Smooth muscle cell (in vitro differentiated cells): ENCODE measurements around the gene MYT1. TPM values are rescaled to one million over a fixed set of nuclear protein-coding genes. Genes with fewer than 3 reads are reported as not detected.
"Not testable (repeated sequence)": the region's sequence is repeated elsewhere in the genome, so short reads cannot be mapped to it uniquely, and the experiment has no call there.

Experiments
- DNase-seq: peaks from one replicate; lab custom pipeline; 2025; ENCODE audit not compliant: unreplicated experiment; lab: John Stamatoyannopoulos, UW
- H2AFZ ChIP-seq: fragments of 200-600 bp; sonication (generic); 2 replicates; pipeline ENCODE4 v1.6.0; 2016; ENCODE audit warnings: antibody characterized with exemption, low read depth, mild to moderate bottlenecking
- H3F3A ChIP-seq: fragments of 200-600 bp; sonication (generic); 2 replicates; pipeline ENCODE4 v1.6.0; 2017; ENCODE audit warnings: antibody characterized with exemption, low read depth
- H3K27ac ChIP-seq: fragments of 200-600 bp; sonication (generic); 2 replicates; pipeline ENCODE4 v1.5.1; 2016; ENCODE audit warnings: low read depth, mild to moderate bottlenecking
- H3K27me3 ChIP-seq: fragments of 200-600 bp; sonication (generic); 2 replicates; pipeline ENCODE4 v1.6.1; 2016; ENCODE audit warnings: low read depth, mild to moderate bottlenecking
- H3K36me3 ChIP-seq: fragments of 200-600 bp; sonication (generic); 2 replicates; pipeline ENCODE4 v1.5.1; 2016; ENCODE audit warnings: low read depth
- H3K4me1 ChIP-seq: fragments of 200-600 bp; sonication (generic); 2 replicates; pipeline ENCODE4 v1.5.1; 2016; ENCODE audit warnings: low read depth
- H3K4me2 ChIP-seq: fragments of 200-600 bp; sonication (generic); 2 replicates; pipeline ENCODE4 v1.6.0; 2016; ENCODE audit warnings: mild to moderate bottlenecking
- H3K4me3 ChIP-seq: fragments of 200-600 bp; sonication (generic); 2 replicates; pipeline ENCODE4 v1.5.1; 2016; ENCODE audit warnings: mild to moderate bottlenecking
- H3K79me2 ChIP-seq: fragments of 200-600 bp; sonication (generic); 2 replicates; pipeline ENCODE4 v1.6.0; 2016; ENCODE audit warnings: low read depth, mild to moderate bottlenecking
- H3K9ac ChIP-seq: fragments of 200-600 bp; sonication (generic); 2 replicates; pipeline ENCODE4 v1.6.0; 2016; ENCODE audit warnings: low read depth
- H3K9me3 ChIP-seq: fragments of 200-600 bp; sonication (generic); replicated peaks from 2 replicates; pipeline ENCODE4 v1.5.1; 2016; ENCODE audit warnings: low read depth
- H4K20me1 ChIP-seq: fragments of 200-600 bp; sonication (generic); 2 replicates; pipeline ENCODE4 v1.6.0; 2016; ENCODE audit warnings: low read depth
- WGBS: methylation state at CpG from one replicate; pipeline ENCODE4 v1.1.7; 2016; ENCODE audit warnings: low lambda C conversion rate; 5-methylcytosine and 5-hydroxymethylcytosine counted together
- polyA plus RNA-seq: library from polyadenylated mRNA; unstranded; fragments of >200 nt; fragmentation: Nextera tagmentation; extraction: Ambion mirVana; gene quantifications from 2 replicates; pipeline ENCODE4 v1.2.1, GENCODE V29; 2016
- total RNA-seq: library from RNA; depleted of rRNA; stranded (reverse); fragments of >200 nt; gene quantifications from 2 replicates; pipeline ENCODE4 v1.2.3, GENCODE V29; 2014
- TF ChIP-seq, protein P1 (sequence below): fragments of 200-600 bp; sonication (generic); IDR thresholded peaks from 2 replicates; pipeline ENCODE4 v1.5.1; 2017; ENCODE audit warnings: borderline replicate concordance, mild to moderate bottlenecking, antibody characterized with exemption; ENCODE audit not compliant: insufficient read depth, poor library complexity, severe bottlenecking

Gene MYT1
- total and polyA plus RNA-seq, 2 experiments from 2014 or later = 0.09 TPM; not detected in 1

GRCh38 chr20:64116541-64117431 is 47.5 kb upstream of the MYT1 start:
- Histone ChIP-seq H3K4me2 (no peak overlapping the region), H3K79me2 (no peaks in the 10 kb centered on the region), H3K4me1 (no peaks in the 10 kb centered on the region), H3K27ac (no peak overlapping the region), H4K20me1 (no peaks in the 10 kb centered on the region), H3K4me3 (no peak overlapping the region), H3K9me3 (no peaks in the 10 kb centered on the region), H3K36me3 (no peaks in the 10 kb centered on the region), H3K9ac (no peak overlapping the region), H2AFZ (no peak overlapping the region), H3F3A (no peaks in the 10 kb centered on the region), H3K27me3 (peaks cover 7% of the 10 kb centered on the region)
- WGBS = 90% methylated on average over 17 of the region's 17 CpGs
- TF ChIP-seq, protein P1, sequence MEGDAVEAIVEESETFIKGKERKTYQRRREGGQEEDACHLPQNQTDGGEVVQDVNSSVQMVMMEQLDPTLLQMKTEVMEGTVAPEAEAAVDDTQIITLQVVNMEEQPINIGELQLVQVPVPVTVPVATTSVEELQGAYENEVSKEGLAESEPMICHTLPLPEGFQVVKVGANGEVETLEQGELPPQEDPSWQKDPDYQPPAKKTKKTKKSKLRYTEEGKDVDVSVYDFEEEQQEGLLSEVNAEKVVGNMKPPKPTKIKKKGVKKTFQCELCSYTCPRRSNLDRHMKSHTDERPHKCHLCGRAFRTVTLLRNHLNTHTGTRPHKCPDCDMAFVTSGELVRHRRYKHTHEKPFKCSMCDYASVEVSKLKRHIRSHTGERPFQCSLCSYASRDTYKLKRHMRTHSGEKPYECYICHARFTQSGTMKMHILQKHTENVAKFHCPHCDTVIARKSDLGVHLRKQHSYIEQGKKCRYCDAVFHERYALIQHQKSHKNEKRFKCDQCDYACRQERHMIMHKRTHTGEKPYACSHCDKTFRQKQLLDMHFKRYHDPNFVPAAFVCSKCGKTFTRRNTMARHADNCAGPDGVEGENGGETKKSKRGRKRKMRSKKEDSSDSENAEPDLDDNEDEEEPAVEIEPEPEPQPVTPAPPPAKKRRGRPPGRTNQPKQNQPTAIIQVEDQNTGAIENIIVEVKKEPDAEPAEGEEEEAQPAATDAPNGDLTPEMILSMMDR = no peak
- no peak for DNase-seq

DNA sequence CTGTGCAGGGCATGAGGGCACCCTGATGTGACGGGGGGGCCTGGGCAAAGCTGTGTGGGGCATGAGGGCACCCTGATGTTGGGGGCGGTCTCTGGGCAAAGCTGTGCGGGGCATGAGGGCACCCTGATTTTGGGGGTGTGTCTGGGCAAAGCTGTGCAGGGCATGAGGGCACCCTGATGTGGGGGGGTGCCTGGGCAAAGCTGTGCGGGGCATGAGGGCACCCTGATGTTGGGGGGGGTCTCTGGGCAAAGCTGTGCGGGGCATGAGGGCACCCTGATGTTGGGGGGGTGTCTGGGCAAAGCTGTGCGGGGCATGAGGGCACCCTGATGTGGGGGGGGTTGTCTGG is 46.8 kb upstream of the MYT1 start:
- H2AFZ ChIP-seq, H3K79me2 ChIP-seq: not testable (repeated sequence)
- H3K27me3 ChIP-seq = peaks cover 11% of the 10 kb centered on the region

GRCh38 chr20:64119301-64119680 is 45.0 kb upstream of the MYT1 start:
- no peaks in the 10 kb centered on the region for H3K79me2 ChIP-seq
- WGBS = 85% methylated on average over 8 of the region's 8 CpGs
- H3K27ac ChIP-seq = no peak overlapping the region
- H2AFZ ChIP-seq = no peak overlapping the region
- no peak overlapping the region for H3K4me3 ChIP-seq
- no peaks in the 10 kb centered on the region for H4K20me1 ChIP-seq
- H3K27me3 ChIP-seq = peaks cover 27% of the 10 kb centered on the region
- H3K9ac ChIP-seq = no peak overlapping the region
- no peak overlapping the region for H3K4me2 ChIP-seq
- no peaks in the 10 kb centered on the region for H3F3A ChIP-seq
- DNase-seq = no peak
- H3K36me3 ChIP-seq = no peaks in the 10 kb centered on the region
- H3K4me1 ChIP-seq = no peaks in the 10 kb centered on the region
- TF ChIP-seq, protein P1 = no peak
- no peaks in the 10 kb centered on the region for H3K9me3 ChIP-seq

More for the DNA sequence above, 46.8 kb upstream of the MYT1 start:
- H3K4me2 ChIP-seq, H3K9ac ChIP-seq, H3F3A ChIP-seq, H3K4me1 ChIP-seq, H3K36me3 ChIP-seq, DNase-seq, H3K27ac ChIP-seq, H3K9me3 ChIP-seq, H3K4me3 ChIP-seq, H4K20me1 ChIP-seq: not testable (repeated sequence)
- WGBS = 80% methylated on average over 1 of the region's 6 CpGs

DNA sequence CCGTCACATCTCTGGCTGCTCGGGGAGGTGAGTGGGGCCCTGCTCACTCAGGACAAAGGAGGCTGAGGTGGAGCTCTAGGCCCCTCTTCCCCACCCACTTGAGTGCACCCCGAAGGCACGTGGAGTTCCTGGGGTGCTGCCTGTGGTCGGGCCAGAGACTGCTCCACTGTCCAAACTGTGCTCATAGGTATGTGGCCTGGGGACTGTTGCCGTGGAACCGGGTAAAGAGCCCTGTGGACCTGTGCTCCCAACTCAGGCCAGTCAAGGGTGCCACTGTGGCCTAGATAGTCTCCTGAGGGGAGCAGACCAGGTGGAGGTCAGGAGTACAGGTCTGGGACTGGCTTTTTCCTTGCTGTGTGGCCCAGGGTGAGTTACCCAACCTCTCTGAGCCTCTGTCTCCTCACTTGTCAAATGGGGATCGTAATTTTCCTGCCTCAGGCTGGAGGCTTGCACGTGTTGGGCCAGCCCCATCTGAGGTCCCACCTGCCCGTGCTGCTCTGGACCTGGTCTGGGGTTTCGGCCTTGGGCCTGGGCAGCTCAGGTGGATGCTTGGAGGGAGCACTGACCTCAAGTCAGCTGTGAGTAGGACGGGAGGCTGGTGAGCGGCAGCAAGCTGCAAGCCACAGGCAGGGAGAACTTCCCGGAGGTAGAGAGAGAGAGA is 44.4 kb upstream of the MYT1 start:
- TF ChIP-seq, protein P1 = no peak
- 74% methylated on average over 14 of the region's 14 CpGs for WGBS
- no peaks in the 10 kb centered on the region for H3K4me1 ChIP-seq
- peak overlapping the region; percentile 65 for H3K4me2 ChIP-seq
- H3K9ac ChIP-seq = no peak overlapping the region
- H3K9me3 ChIP-seq = no peaks in the 10 kb centered on the region
- no peak overlapping the region for H3K4me3 ChIP-seq
- no peaks in the 10 kb centered on the region for H3K79me2 ChIP-seq
- no peaks in the 10 kb centered on the region for H3F3A ChIP-seq
- H3K27ac ChIP-seq = no peak overlapping the region
- no peaks in the 10 kb centered on the region for H4K20me1 ChIP-seq
- H2AFZ ChIP-seq = no peak overlapping the region
- no peak for DNase-seq
- peaks cover 30% of the 10 kb centered on the region for H3K27me3 ChIP-seq
- H3K36me3 ChIP-seq = no peaks in the 10 kb centered on the region
